GM21360 (cell line): ENCODE results near the gene DR1.
"Not testable (repeated sequence)": the region's sequence is repeated elsewhere in the genome, so short reads cannot be mapped to it uniquely, and the experiment has no call there.

Source experiments
- ATAC-seq: cut with Tn5 transposase; IDR thresholded peaks from one replicate; pipeline ENCODE4 v1.9.1; 2021; ENCODE audit warnings: mild to moderate bottlenecking, moderate library complexity; ENCODE audit not compliant: unreplicated experiment

DR1 gene

DNA sequence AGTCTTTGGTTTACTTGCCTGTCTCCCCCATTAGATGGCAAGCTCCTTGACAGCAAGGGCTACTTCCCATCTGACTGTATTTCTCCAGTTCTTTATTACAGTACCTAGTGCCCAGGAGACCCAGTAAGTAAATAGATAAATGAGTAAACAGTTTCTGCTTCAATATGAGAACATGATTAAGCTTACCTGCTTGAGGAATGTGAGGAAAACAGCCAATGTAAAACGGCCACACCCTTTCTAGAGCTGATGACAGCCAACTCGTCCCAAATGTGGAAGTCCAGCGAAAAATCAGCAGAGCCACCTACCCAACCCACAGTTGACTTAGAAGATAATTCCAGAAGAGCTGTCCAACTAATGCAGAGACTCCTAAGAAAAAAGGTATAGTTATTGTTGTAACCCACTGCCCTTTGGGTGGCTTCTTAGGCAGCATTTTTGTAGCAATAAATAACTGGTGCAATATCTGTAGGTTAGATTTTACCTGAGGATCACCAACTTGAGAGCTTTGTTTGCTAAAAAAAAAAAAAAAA lies 6.5 kb upstream of the DR1 start:
- ATAC-seq: no peak

GRCh38 chr1:93340090-93340489 lies 5.6 kb upstream of the DR1 start:
- no peak for ATAC-seq

- no peak for ATAC-seq
Observed at GRCh38 chr1:93344484-93344883, 1.2 kb upstream of the DR1 start.

GRCh38 chr1:93344886-93345632 lies 648 bp upstream of the DR1 start:
- ATAC-seq: peak; percentile 6

GRCh38 chr1:93346421-93346993 lies 800 bp downstream of the DR1 start:
- peak; percentile 37 for ATAC-seq

- no peak for ATAC-seq
Observed at GRCh38 chr1:93347334-93347899, 1.7 kb downstream of the DR1 start.

DNA sequence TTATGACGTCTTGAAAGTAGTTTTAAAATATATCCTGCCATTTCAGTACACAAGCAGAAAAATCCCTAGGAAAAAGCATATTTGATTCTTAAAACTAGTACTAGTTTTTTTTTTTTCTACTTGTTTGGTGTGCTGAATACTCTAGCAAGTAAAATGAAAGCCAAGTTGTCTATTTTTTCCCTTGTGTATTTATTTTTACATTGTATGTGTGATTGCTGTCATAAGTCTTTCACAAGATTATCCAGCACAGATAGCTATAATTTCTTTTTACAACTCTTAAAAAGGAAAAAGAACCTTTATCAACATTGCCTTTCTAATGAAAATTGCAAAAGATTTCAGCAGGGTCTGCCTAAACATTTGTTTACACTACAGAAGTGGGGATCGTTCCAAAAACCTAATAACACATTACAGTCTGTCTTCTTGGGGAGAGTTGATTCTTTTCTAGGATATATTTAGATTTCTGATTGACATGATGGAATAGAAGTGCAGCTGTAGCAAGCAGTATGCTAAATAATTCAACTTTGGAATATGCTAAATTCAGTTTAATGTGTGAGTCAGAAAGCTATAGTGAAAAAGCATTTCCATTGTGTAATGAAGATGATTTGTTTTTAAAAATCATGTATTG lies 2.5 kb downstream of the DR1 start:
- no peak for ATAC-seq

- no peak for ATAC-seq
Observed at GRCh38 chr1:93349231-93350135, 3.8 kb downstream of the DR1 start.

GRCh38 chr1:93350322-93350721 lies 4.6 kb downstream of the DR1 start:
- no peak for ATAC-seq

- ATAC-seq: no peak
Observed at GRCh38 chr1:93350875-93351274, 5.2 kb downstream of the DR1 start.

GRCh38 chr1:93351346-93351745 lies 5.6 kb downstream of the DR1 start:
- not testable (repeated sequence) for ATAC-seq

GRCh38 chr1:93352376-93352775 lies 6.7 kb downstream of the DR1 start:
- no peak for ATAC-seq

DNA sequence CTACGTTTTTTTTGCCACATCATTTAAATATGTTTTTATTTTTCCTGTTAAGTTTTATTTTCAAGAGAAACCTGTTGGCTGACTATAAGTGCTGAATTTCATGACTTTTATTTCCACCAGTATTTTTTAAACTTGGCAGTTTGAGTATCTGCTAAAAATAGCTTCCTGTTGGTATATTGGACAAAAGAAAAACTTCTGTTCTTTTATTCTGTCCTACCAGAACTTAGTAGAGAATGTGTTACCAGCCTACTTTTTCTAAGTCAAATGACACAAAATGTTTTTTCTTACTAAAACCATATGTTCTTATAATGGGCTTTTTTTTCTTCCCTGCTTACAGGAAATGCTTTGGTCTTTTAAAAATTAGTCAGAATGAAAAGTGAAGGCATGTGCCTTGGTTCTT lies 7.6 kb downstream of the DR1 start:
- no peak for ATAC-seq

DNA sequence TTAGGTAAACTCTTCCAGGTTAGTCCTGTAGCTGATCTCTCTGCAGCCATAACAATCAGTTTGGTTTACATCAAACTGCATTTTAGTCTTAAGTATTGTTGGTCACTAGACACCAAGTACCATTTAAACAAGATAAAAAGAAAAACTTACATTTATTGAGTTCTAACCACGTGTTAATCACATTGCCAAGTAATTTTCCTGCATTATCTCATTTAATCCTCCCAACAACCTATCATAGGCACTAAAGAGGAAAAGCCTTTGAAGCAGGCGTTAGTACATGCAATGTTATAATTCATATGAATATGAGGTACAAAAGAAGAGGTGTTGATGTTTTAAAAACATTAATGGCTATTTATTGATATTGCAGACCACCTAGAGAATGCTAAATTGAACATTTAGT lies 9.0 kb downstream of the DR1 start:
- ATAC-seq: no peak

DNA sequence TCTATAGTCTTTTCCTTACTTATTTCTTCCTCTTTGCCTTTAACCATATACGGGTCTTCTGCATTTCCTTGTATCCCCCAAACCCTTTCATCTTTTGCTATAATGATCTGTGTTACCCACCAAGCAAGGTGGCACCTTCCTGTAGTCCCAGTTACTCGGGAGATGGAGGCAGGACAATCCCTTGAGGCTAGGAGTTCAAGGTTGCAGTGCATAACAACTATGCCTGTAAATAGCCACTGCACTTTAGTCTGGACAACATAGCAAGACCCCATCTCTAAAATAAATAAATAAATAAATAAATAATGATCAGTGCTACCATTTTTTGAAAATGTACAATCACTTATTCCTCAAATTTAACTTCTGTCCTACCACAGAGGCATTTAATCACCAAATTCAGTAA lies 11.5 kb downstream of the DR1 start:
- no peak for ATAC-seq

GRCh38 chr1:93358293-93358692 lies 12.6 kb downstream of the DR1 start:
- ATAC-seq: no peak

DNA sequence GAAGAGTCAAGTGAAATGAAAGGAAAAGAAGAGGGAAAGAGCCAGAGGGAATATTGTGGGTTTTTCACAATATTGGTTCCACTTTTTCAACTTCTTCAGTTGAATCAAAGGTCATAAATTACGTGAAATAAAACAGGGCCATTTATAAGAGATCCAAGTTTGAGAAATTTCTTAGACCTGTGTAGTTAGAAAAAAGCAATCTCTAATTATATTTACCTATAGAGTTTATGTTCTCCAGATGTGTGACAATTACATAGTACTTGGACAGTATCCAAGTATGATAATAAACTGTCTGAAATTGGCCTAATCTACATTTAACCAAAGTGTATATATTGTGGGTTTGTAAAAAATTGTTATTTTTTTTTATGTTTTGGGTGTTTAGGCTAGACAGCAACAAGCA lies 14.4 kb downstream of the DR1 start:
- no peak for ATAC-seq

GRCh38 chr1:93362237-93362636 lies 16.5 kb downstream of the DR1 start:
- ATAC-seq: no peak

DNA sequence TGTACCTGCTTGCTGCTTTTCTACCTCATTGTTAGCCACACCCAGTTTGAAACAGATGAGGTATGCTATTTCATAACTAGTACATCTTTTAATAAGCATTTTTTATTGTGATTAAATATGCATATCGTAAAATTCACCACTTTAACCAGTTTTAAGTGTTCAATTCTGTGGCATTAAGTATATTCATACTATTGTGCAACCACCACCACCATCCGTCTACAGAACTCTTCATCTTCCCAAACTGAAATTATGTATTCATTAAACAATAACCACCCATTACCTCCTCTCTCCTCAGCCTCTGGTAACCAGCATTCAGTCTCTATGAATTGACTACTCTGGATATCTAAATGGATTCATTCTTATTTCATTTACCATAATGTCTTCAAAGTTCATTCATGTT lies 20.1 kb downstream of the DR1 start:
- ATAC-seq: no peak

GRCh38 chr1:93369734-93370133 lies 24.0 kb downstream of the DR1 start:
- no peak for ATAC-seq
